Activated CD4-positive, alpha-beta T cell treated with anti-CD3 and anti-CD28 coated beads, Interleukin-2, amount 10 ng/mL, durations not matched to agents 7 days and 5 days (primary cell): Measurements from ENCODE around the gene MTUS2. TPM values are rescaled to one million over a fixed set of nuclear protein-coding genes. Genes with fewer than 3 reads are reported as not detected.
"Not testable (repeated sequence)": the region's sequence is repeated elsewhere in the genome, so short reads cannot be mapped to it uniquely, and the experiment has no call there.

Source experiments
- CTCF ChIA-PET: fragments of 350-600 bp; sonication (Branson Sonifier 250); formaldehyde crosslinking; loops from one replicate; lab custom pipeline; 2021; ENCODE audit warnings: antibody characterized with exemption; lab: Charles Lee
- POLR2A ChIA-PET: fragments of 350-600 bp; sonication (Branson Sonifier 250); formaldehyde crosslinking; loops from one replicate; lab custom pipeline; 2021; ENCODE audit warnings: antibody characterized with exemption; lab: Charles Lee
- DNase-seq: peaks from one replicate; pipeline ENCODE4 v3.0.0-alpha.2; 2020
- H3K27ac Mint-ChIP-seq: one replicate; pipeline ENCODE4 v1.8.0; 2021; ENCODE audit warnings: mild to moderate bottlenecking, moderate library complexity, mixed read lengths
- H3K27me3 Mint-ChIP-seq: one replicate; pipeline ENCODE4 v1.8.0; 2021; ENCODE audit warnings: mixed read lengths
- H3K36me3 Mint-ChIP-seq: one replicate; pipeline ENCODE4 v1.8.0; 2021; ENCODE audit warnings: low read depth, mixed read lengths
- H3K4me1 Mint-ChIP-seq: one replicate; pipeline ENCODE4 v1.8.0; 2021; ENCODE audit warnings: mixed read lengths
- H3K4me3 Mint-ChIP-seq: one replicate; pipeline ENCODE4 v1.8.0; 2021; ENCODE audit warnings: mild to moderate bottlenecking, moderate library complexity, mixed read lengths
- H3K9me3 Mint-ChIP-seq: one replicate; pipeline ENCODE4 v1.8.0; 2021; ENCODE audit warnings: mixed read lengths
- total RNA-seq, 2 experiments: library from RNA; stranded (reverse); gene quantifications; one replicate each; pipeline ENCODE4 v1.2.3, GENCODE V29; 2021

MTUS2 gene
- total RNA-seq, 2 experiments from 2014 or later: not detected

GRCh38 chr13:29336356-29336755 lies 516.2 kb downstream of the MTUS2 start:
- no peaks in the 10 kb centered on the region for H3K4me1 Mint-ChIP-seq
- DNase-seq: no peak
- H3K27me3 Mint-ChIP-seq: no peaks in the 10 kb centered on the region
- H3K9me3 Mint-ChIP-seq: peaks cover 15% of the 10 kb centered on the region
- no peak overlapping the region for H3K27ac Mint-ChIP-seq
- H3K4me3 Mint-ChIP-seq: no peak overlapping the region
- no peaks in the 10 kb centered on the region for H3K36me3 Mint-ChIP-seq
- CTCF ChIA-PET: no interaction called here
- POLR2A ChIA-PET: no interaction called here

- Mint-ChIP-seq H3K4me1 (no peaks in the 10 kb centered on the region), H3K27me3 (peaks cover 2% of the 10 kb centered on the region), H3K9me3 (peaks cover 12% of the 10 kb centered on the region), H3K27ac (no peak overlapping the region), H3K36me3 (no peaks in the 10 kb centered on the region), H3K4me3 (no peak overlapping the region)
- POLR2A ChIA-PET: no interaction called here
- no peak for DNase-seq
- CTCF ChIA-PET: no interaction called here
Observed at GRCh38 chr13:29339386-29340272, 519.5 kb downstream of the MTUS2 start.

- CTCF ChIA-PET, H3K4me3 Mint-ChIP-seq, H3K27me3 Mint-ChIP-seq, H3K27ac Mint-ChIP-seq, DNase-seq, H3K4me1 Mint-ChIP-seq, H3K36me3 Mint-ChIP-seq, POLR2A ChIA-PET, H3K9me3 Mint-ChIP-seq: not testable (repeated sequence)
Observed at GRCh38 chr13:29345860-29346582, 525.9 kb downstream of the MTUS2 start.

- Mint-ChIP-seq H3K27ac (no peak overlapping the region), H3K36me3 (no peaks in the 10 kb centered on the region), H3K27me3 (no peaks in the 10 kb centered on the region), H3K4me1 (no peaks in the 10 kb centered on the region), H3K9me3 (no peaks in the 10 kb centered on the region), H3K4me3 (no peak overlapping the region)
- DNase-seq: no peak
- CTCF ChIA-PET: no interaction called here
- POLR2A ChIA-PET: no interaction called here
Observed at GRCh38 chr13:29355029-29355428, 534.9 kb downstream of the MTUS2 start.

- no peaks in the 10 kb centered on the region for H3K36me3 Mint-ChIP-seq
- no peak overlapping the region for H3K27ac Mint-ChIP-seq
- CTCF ChIA-PET: interaction anchor here (0.6 kb wide), 1 partner anchor 559 kb away, joined by 3 read pairs; no protein-coding TSS in a partner anchor
- H3K4me1 Mint-ChIP-seq: no peaks in the 10 kb centered on the region
- DNase-seq: no peak
- POLR2A ChIA-PET: no interaction called here
- no peaks in the 10 kb centered on the region for H3K27me3 Mint-ChIP-seq
- H3K9me3 Mint-ChIP-seq: no peaks in the 10 kb centered on the region
- H3K4me3 Mint-ChIP-seq: no peak overlapping the region
Observed at GRCh38 chr13:29359181-29359580, 539.0 kb downstream of the MTUS2 start.

GRCh38 chr13:29361716-29362115 lies 541.6 kb downstream of the MTUS2 start:
- POLR2A ChIA-PET: no interaction called here
- H3K27me3 Mint-ChIP-seq: no peaks in the 10 kb centered on the region
- H3K36me3 Mint-ChIP-seq: no peaks in the 10 kb centered on the region
- DNase-seq: no peak
- no peaks in the 10 kb centered on the region for H3K9me3 Mint-ChIP-seq
- H3K4me3 Mint-ChIP-seq: no peak overlapping the region
- H3K27ac Mint-ChIP-seq: no peak overlapping the region
- CTCF ChIA-PET: no interaction called here
- H3K4me1 Mint-ChIP-seq: no peaks in the 10 kb centered on the region

GRCh38 chr13:29362849-29363604 lies 542.9 kb downstream of the MTUS2 start:
- Mint-ChIP-seq H3K9me3 (no peaks in the 10 kb centered on the region), H3K36me3 (no peaks in the 10 kb centered on the region), H3K27ac (no peak overlapping the region), H3K4me1 (no peaks in the 10 kb centered on the region), H3K4me3 (no peak overlapping the region), H3K27me3 (no peaks in the 10 kb centered on the region)
- POLR2A ChIA-PET: interaction anchor here (0.5 kb wide), 1 partner anchor 1014 kb away, joined by 3 read pairs; no protein-coding TSS in a partner anchor
- CTCF ChIA-PET: no interaction called here
- peak; percentile 51 for DNase-seq

- no peak overlapping the region for H3K27ac Mint-ChIP-seq
- DNase-seq: no peak
- POLR2A ChIA-PET: no interaction called here
Observed at GRCh38 chr13:29369060-29369743, 549.1 kb downstream of the MTUS2 start.

GRCh38 chr13:29379281-29379680 lies 559.1 kb downstream of the MTUS2 start:
- no peak overlapping the region for H3K4me3 Mint-ChIP-seq
- peaks cover 11% of the 10 kb centered on the region for H3K27me3 Mint-ChIP-seq
- DNase-seq: no peak
- peaks cover 5% of the 10 kb centered on the region for H3K9me3 Mint-ChIP-seq
- ChIA-PET CTCF (no interaction called here), POLR2A (no interaction called here)
- H3K4me1 Mint-ChIP-seq: no peaks in the 10 kb centered on the region
- no peak overlapping the region for H3K27ac Mint-ChIP-seq
- H3K36me3 Mint-ChIP-seq: no peaks in the 10 kb centered on the region

More at GRCh38 chr13:29369060-29369743, 549.1 kb downstream of the MTUS2 start:
- H3K4me1 Mint-ChIP-seq: no peaks in the 10 kb centered on the region
- no peaks in the 10 kb centered on the region for H3K9me3 Mint-ChIP-seq
- no peaks in the 10 kb centered on the region for H3K36me3 Mint-ChIP-seq
- CTCF ChIA-PET: interaction anchor here (0.5 kb wide), 1 partner anchor 162 kb away, joined by 3 read pairs; no protein-coding TSS in a partner anchor
- no peak overlapping the region for H3K4me3 Mint-ChIP-seq
- no peaks in the 10 kb centered on the region for H3K27me3 Mint-ChIP-seq

GRCh38 chr13:29379865-29380264 lies 559.7 kb downstream of the MTUS2 start:
- no peak overlapping the region for H3K27ac Mint-ChIP-seq
- POLR2A ChIA-PET: no interaction called here
- no peak overlapping the region for H3K4me3 Mint-ChIP-seq

GRCh38 chr13:29382021-29382420 lies 561.9 kb downstream of the MTUS2 start:
- H3K27ac Mint-ChIP-seq: no peak overlapping the region
- CTCF ChIA-PET: no interaction called here
- POLR2A ChIA-PET: no interaction called here

More at GRCh38 chr13:29379865-29380264, 559.7 kb downstream of the MTUS2 start:
- Mint-ChIP-seq H3K9me3 (peaks cover 5% of the 10 kb centered on the region), H3K36me3 (no peaks in the 10 kb centered on the region), H3K4me1 (no peaks in the 10 kb centered on the region), H3K27me3 (peaks cover 11% of the 10 kb centered on the region)
- CTCF ChIA-PET: no interaction called here
- no peak for DNase-seq

GRCh38 chr13:29383476-29383875 lies 563.3 kb downstream of the MTUS2 start:
- Mint-ChIP-seq H3K36me3 (no peaks in the 10 kb centered on the region), H3K4me1 (no peaks in the 10 kb centered on the region), H3K27ac (no peak overlapping the region), H3K9me3 (peaks cover 5% of the 10 kb centered on the region), H3K27me3 (no peaks in the 10 kb centered on the region), H3K4me3 (no peak overlapping the region)
- no peak for DNase-seq
- POLR2A ChIA-PET: no interaction called here
- CTCF ChIA-PET: no interaction called here

More at GRCh38 chr13:29382021-29382420, 561.9 kb downstream of the MTUS2 start:
- no peak for DNase-seq
- no peak overlapping the region for H3K4me3 Mint-ChIP-seq
- H3K9me3 Mint-ChIP-seq: peaks cover 5% of the 10 kb centered on the region
- H3K36me3 Mint-ChIP-seq: no peaks in the 10 kb centered on the region
- no peaks in the 10 kb centered on the region for H3K4me1 Mint-ChIP-seq
- peaks cover 3% of the 10 kb centered on the region for H3K27me3 Mint-ChIP-seq
